ENCODE results near the gene SERPINE1. TPM values are rescaled to one million over a fixed set of nuclear protein-coding genes. Genes with fewer than 3 reads are reported as not detected.
"Not testable (repeated sequence)": the region's sequence is repeated elsewhere in the genome, so short reads cannot be mapped to it uniquely, and the experiment has no call there.

The SERPINE1 gene
- total and polyA plus RNA-seq, 2 experiments from 2014 or later = 1,537 to 2,000 TPM

DNA sequence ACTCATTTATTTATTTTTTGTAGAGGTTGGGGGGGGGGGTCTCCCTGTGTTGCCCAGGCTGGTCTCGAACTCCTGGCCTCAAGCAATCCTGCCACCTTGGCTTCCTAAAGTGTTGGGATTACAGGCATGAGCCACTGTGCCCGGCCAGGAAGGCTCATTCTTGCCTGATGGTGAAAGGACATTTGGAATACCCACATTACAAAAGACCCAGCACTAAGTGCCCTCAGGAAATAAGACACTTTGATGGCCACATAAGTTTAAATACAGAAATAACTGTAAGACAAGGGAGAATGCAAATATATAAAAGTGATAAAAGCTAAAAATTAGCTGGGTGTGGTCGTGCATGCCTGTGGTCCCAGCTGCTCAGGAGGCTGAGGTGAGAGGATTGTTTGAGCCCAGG is 8.0 kb upstream of the SERPINE1 start:
- in situ Hi-C loops (cut with MboI) = no loop called here
- TF ChIP-seq EZH2 (IDR thresholded peaks at IDR 0.05; ENCODE audit: insufficient read depth, poor library complexity, severe bottlenecking) (no peak), EZH2phosphoT487 (IDR thresholded peaks at IDR 0.05; ENCODE audit: insufficient read depth, low read depth) (no peak)
- peaks cover 53% of the 10 kb centered on the region for H3F3A ChIP-seq (ENCODE audit: insufficient read depth)
- H3K36me3 ChIP-seq (ENCODE audit: low read depth) = no peaks in the 10 kb centered on the region
- no peaks in the 10 kb centered on the region for H3K9me2 ChIP-seq (ENCODE audit: insufficient read depth)
- no peak for DNase-seq
- H3K27me3 ChIP-seq (replicated peaks; ENCODE audit: insufficient read depth) = no peaks in the 10 kb centered on the region
- H3K9me3 ChIP-seq (ENCODE audit: low read depth) = no peaks in the 10 kb centered on the region
- no peak overlapping the region for H2AFZ ChIP-seq
- peak overlapping the region; percentile 32; the same call in 1 of the 2 replicates for H3K9ac ChIP-seq
- no peak overlapping the region for H3K4me2 ChIP-seq (ENCODE audit: unreplicated experiment)
- WGBS, 2 experiments (ENCODE audit: low coverage in 1 of 2, low lambda C conversion rate in 2 of 2, missing lambda C conversion rate in 2 of 2) = 70 to 83% methylated on average over 3 of the region's 3 CpGs
- H3K4me1 ChIP-seq (ENCODE audit: insufficient read depth) = peaks cover 56% of the 10 kb centered on the region; the same call in 1 of the 2 replicates
- no peaks in the 10 kb centered on the region for H4K20me1 ChIP-seq (ENCODE audit: insufficient read depth)
- H3K4me3 ChIP-seq = no peak overlapping the region
- H3K79me2 ChIP-seq (ENCODE audit: insufficient read depth) = peaks cover 8% of the 10 kb centered on the region; the same call in 1 of the 2 replicates
- peak overlapping the region; percentile 88 for H3K27ac ChIP-seq

DNA sequence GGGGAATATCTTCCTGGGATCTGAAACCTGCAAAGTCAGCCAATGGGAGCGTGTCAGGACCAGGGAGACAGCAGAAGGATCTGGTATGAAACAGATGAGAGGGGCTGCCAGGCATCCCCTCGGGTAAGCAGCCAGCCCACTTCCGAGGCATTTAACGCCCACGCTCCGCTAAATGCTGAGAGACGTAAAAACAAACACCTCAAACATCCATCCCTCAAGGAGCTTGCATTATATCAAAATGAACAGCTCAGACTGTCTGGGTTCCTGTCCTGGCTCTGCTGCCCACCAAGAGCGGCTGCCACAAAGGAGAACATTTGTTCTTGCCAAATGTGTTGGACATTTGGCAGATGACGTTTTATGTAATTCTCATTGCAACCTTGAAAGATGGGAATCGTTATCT is 7.0 kb upstream of the SERPINE1 start:
- Histone ChIP-seq H4K20me1 (ENCODE audit: insufficient read depth) (no peaks in the 10 kb centered on the region), H3K9ac (no peak overlapping the region), H3K9me3 (ENCODE audit: low read depth) (no peaks in the 10 kb centered on the region), H3K27ac (peak overlapping the region; percentile 33), H2AFZ (no peak overlapping the region), H3K9me2 (ENCODE audit: insufficient read depth) (no peaks in the 10 kb centered on the region), H3F3A (ENCODE audit: insufficient read depth) (peaks cover 60% of the 10 kb centered on the region), H3K4me2 (ENCODE audit: unreplicated experiment) (no peak overlapping the region), H3K4me3 (no peak overlapping the region), H3K36me3 (ENCODE audit: low read depth) (no peaks in the 10 kb centered on the region), H3K4me1 (ENCODE audit: insufficient read depth) (peaks cover 55% of the 10 kb centered on the region), H3K79me2 (ENCODE audit: insufficient read depth) (peaks cover 8% of the 10 kb centered on the region; the same call in 1 of the 2 replicates), H3K27me3 (replicated peaks; ENCODE audit: insufficient read depth) (no peaks in the 10 kb centered on the region)
- no peak for TF ChIP-seq EZH2 (IDR thresholded peaks at IDR 0.05; ENCODE audit: insufficient read depth, poor library complexity, severe bottlenecking)
- no peak for TF ChIP-seq EZH2phosphoT487 (IDR thresholded peaks at IDR 0.05; ENCODE audit: insufficient read depth, low read depth)
- WGBS, 2 experiments (ENCODE audit: low coverage in 1 of 2, low lambda C conversion rate in 2 of 2, missing lambda C conversion rate in 2 of 2) = 52 to 54% methylated on average over 10 of the region's 10 CpGs
- DNase-seq = peak; percentile 31
- in situ Hi-C loops (cut with MboI) = no loop called here

- Histone ChIP-seq H3K36me3 (ENCODE audit: low read depth) (no peaks in the 10 kb centered on the region), H3F3A (ENCODE audit: insufficient read depth) (peaks cover 64% of the 10 kb centered on the region), H3K4me3 (no peak overlapping the region), H3K9me3 (ENCODE audit: low read depth) (no peaks in the 10 kb centered on the region), H3K4me2 (ENCODE audit: unreplicated experiment) (no peak overlapping the region), H3K9ac (no peak overlapping the region), H3K9me2 (ENCODE audit: insufficient read depth) (no peaks in the 10 kb centered on the region), H3K79me2 (ENCODE audit: insufficient read depth) (peaks cover 8% of the 10 kb centered on the region; the same call in 1 of the 2 replicates), H3K27me3 (replicated peaks; ENCODE audit: insufficient read depth) (no peaks in the 10 kb centered on the region), H3K27ac (peak overlapping the region; percentile 33), H3K4me1 (ENCODE audit: insufficient read depth) (peaks cover 60% of the 10 kb centered on the region), H2AFZ (no peak overlapping the region), H4K20me1 (ENCODE audit: insufficient read depth) (no peaks in the 10 kb centered on the region)
- TF ChIP-seq EZH2 (IDR thresholded peaks at IDR 0.05; ENCODE audit: insufficient read depth, poor library complexity, severe bottlenecking) (no peak), EZH2phosphoT487 (IDR thresholded peaks at IDR 0.05; ENCODE audit: insufficient read depth, low read depth) (no peak)
- in situ Hi-C loops (cut with MboI) = no loop called here
- 85% methylated on average over 4 of the region's 4 CpGs for WGBS, 2 experiments (ENCODE audit: low coverage in 1 of 2, low lambda C conversion rate in 2 of 2, missing lambda C conversion rate in 2 of 2)
- no peak for DNase-seq
Observed at GRCh38 chr7:101120315-101120714, 6.6 kb upstream of the SERPINE1 start.

DNA sequence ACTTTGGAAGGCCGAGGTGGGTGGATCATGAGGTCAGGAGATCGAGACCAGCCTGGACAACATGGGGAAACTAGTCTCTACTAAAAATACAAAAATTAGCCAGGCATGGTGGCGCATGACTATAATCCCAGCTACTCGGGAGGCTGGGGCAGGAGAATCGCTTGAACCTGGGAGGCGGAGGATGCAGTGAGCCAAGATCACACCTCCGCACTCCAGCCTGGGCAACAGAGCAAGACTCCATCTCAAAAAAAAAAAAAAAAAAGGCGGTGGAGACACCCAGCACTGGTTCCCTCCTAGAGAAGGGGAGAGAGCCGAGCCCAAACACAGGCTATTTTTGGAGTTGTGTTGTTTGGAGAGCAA is 5.3 kb upstream of the SERPINE1 start:
- in situ Hi-C loops (cut with MboI); H3K27me3 ChIP-seq (replicated peaks; ENCODE audit: insufficient read depth); H3K79me2 ChIP-seq (ENCODE audit: insufficient read depth); H3K9me3 ChIP-seq (ENCODE audit: low read depth); H2AFZ ChIP-seq; DNase-seq; H3K36me3 ChIP-seq (ENCODE audit: low read depth); H4K20me1 ChIP-seq (ENCODE audit: insufficient read depth); H3K9me2 ChIP-seq (ENCODE audit: insufficient read depth): not testable (repeated sequence)
- peak overlapping the region; percentile 77 for H3K4me2 ChIP-seq (ENCODE audit: unreplicated experiment)
- peak overlapping the region; percentile 98 for H3K27ac ChIP-seq
- WGBS, 2 experiments (ENCODE audit: low coverage in 1 of 2, low lambda C conversion rate in 2 of 2, missing lambda C conversion rate in 2 of 2) = 25 to 26% methylated on average over 9 of the region's 9 CpGs
- H3K4me3 ChIP-seq = peak overlapping the region; percentile 68; the same call in 1 of the 2 replicates
- H3F3A ChIP-seq (ENCODE audit: insufficient read depth) = peaks cover 73% of the 10 kb centered on the region
- H3K4me1 ChIP-seq (ENCODE audit: insufficient read depth) = peaks cover 71% of the 10 kb centered on the region
- peak overlapping the region; percentile 81 for H3K9ac ChIP-seq
